GM21619 (cell line): ENCODE measurements around the gene C9orf72.
A peak's percentile ranks its signal among the peaks of the same experiment; 100 is the strongest.
"Not testable (repeated sequence)": the region's sequence is repeated elsewhere in the genome, so short reads cannot be mapped to it uniquely, and the experiment has no call there.

Experiments
- ATAC-seq: cut with Tn5 transposase; IDR thresholded peaks from one replicate; pipeline ENCODE4 v1.9.1; 2021; ENCODE audit not compliant: unreplicated experiment

C9orf72 gene

DNA sequence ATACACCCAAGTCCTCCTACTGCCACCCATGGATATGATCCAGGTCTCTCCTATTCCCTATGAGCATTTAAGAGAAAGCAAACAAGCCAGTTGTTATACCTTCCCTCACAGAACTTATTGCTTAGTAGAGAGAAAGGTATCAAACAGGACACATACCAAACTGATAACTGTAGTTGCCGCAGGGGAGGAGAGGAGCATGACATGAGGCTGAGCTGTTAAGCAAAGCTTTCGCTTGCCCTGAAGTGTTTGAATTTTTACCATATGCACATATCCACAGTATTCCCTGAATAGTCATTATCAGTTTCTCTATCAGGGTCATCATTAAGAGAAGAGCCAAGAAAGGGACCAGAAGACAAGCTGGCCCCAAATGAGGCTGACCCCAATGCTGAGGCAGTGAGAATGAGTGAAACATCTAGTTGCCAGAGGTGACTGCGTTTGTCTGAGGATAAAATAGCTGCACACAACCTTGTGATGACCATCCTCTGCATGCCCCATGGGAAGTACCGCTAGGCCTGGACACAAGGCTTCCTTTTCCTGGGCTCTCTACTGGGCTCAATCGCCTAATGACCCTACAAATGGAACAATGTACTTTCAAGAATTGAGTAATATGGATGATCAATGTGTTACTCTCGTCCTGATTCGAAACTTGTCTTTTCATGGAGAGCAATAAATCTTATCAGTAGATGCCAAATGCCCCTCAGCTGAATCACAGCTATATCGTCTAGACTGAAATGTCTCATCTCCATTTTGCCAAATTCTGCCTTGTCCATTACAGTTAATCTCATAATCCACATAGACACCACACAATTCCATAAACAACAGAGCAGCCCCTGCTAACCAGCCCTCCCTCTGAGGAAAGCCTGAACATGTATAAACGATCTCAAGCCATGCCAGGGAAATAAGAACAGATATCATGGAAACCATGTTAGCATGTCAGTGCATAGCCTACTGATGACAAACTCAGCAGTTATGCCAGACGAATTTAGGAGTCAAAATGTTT is 53.5 kb downstream of the C9orf72 start:
- no peak for ATAC-seq

DNA sequence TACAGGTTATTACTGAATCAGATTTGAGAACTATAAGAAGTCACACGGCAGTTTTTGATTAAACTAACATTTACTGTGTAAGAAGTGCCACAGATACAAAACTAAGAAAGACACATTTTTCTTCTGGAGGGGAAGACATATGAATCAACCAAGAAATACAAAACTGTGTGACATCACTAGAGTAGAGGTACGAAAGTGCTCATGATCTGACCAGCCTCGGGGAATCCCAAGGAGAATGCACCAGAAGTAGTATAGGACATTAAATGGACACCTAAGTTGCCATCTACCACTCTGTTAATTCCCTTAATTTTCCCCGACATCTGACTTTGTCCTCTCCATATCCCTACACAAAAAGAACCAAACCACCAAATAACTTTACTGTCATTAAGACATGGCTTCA is 54.5 kb downstream of the C9orf72 start:
- no peak for ATAC-seq

DNA sequence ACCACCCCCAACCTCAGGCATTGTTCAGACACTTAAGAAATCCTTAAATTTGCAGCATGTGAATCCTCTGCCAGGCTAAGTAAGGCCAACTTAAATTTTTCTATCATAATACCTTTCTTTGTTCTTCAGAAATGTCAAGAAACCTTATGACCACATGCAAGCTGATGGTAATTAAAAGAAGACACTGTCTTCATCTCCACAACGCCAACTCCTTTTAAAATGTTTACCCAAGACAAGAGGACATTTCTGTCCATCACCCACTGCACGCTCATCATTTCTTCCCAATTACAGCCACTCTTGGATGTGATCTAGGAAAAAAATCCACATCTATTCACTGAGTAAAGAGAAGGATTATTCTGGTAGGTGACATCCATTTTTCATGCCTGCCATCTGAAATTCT is 55.3 kb downstream of the C9orf72 start:
- no peak for ATAC-seq

DNA sequence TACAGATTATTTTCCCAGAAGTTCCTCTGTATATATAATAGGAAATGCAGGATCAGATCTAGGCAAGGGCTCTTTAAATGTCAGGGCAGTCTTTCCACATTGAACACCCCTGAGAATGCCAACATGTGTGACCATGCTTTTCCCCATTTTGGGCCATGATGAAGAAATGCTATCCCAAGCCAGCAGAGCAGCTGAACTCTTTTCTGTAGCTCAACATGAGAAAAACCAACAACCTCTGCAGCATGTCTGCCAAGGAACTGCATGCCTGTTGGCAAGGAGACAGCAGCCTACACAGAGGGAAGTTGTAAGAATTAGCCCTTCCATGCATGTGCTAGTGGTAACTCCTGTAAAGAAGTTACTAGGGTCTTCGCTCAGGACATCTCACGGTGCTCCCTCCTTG is 58.7 kb downstream of the C9orf72 start:
- ATAC-seq, result no peak

DNA sequence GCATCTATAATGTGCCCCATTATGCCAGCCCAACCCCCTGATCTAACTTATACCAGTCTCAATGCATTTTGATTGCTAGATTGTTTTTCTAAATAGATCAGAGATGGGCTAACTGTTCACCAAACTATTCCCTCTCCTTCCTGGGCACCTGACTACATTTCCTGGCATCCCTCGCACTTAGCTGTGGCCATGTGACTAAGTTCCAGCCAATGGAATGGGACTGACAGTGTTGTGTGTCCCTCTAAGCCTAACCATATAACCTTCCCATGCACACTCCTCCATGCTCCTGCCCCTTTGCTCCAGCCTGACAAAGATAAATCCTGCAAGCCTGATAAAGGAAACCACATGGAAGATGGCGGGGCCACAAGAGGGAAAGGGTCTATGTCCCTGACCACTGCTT is 61.5 kb downstream of the C9orf72 start:
- ATAC-seq, result no peak

DNA sequence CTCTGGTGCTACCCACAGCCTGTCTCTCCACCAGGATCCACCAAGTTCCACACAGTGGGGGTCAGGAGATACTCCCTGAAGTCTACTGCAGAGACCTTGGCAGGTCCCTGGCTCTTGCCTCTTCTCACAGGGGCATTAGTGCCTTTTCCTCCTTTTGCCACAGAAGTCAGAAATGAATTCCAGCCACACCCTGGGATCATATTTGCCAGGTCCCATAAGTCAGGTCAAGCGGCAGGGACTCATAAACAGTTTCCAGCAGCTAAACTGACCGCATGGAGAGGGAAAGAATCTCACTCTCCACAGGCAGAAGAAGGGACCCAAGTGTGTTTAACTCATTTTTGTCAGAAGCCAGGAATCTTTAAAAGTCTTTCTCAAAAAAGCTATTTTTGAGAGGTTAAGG is 62.5 kb downstream of the C9orf72 start:
- no peak for ATAC-seq

DNA sequence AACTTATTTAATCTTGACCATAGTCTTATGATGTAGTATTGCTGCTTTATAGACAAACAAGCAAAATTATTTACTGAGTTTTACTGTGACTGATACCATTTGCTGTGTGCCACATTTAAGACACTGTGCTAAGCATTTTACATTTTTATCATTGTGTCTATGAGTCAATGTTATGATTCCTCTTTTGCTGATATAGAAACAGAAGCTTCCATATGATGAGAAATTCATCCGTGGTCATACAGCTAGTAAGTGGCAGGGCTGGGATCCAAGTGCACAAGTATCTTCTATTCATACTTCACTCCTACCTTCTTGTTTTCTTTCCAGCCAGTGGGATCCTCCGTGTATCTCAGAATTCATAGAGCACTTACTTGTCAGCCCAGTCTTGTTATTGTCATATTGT is 66.3 kb downstream of the C9orf72 start:
- ATAC-seq, result no peak

DNA sequence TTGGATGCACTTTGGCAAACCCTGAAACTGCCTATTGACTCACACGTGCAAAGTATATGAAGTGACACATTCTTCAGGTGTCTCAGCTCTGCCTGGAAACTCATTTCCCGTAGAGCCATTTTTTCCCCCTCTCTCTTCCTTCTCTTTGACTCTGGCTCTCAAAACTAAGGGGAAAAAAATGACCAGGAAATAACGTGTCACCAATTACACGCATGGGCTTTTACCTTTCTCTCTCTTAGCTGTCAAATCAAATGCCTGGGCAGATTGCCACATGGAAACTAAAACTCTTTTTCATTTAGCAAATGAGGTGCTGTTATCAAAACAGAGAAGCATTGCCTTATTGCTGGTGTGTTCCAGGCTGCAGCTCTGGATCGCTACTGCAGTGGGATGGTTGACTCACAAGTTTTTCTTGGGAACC is 67.5 kb downstream of the C9orf72 start:
- ATAC-seq, result no peak

DNA sequence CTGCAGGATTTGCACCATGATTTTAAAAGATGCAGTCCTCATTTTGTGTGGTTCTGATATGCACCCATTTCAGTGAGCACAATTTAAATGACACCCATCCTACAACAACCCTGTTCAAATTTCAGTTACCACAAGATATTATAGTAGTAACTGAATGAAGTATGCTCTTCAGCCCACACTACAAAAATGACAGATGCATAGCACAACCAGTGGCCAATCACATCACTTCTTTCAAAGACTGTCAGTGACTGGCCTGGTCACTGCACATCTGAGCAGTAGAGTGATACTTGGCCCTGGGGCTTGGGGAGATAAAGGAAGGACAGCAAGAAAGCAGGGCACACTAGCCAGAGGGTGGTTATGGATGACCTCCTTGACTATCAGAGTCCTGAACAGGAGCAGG is 69.0 kb downstream of the C9orf72 start:
- ATAC-seq, result no peak

DNA sequence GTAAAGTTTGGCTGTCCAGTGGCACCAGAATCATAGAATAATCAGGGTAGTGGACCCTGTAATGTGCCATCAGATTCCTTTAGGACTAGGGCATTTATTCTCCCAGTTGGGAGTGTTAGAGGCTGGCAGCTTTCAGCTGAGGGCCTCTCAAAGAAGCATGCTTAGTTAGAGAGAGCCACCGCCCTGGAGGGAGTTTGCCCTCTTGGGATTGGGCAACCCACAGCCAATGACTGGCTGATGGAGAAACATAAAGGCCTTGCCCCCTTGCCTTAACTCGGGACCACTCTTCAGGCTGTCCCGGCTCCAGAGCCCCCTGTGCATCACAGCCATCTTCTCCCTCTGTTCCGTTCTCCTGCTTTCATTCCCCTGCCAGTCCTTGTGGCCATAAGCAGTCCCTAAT is 69.7 kb downstream of the C9orf72 start:
- ATAC-seq, result no peak

DNA sequence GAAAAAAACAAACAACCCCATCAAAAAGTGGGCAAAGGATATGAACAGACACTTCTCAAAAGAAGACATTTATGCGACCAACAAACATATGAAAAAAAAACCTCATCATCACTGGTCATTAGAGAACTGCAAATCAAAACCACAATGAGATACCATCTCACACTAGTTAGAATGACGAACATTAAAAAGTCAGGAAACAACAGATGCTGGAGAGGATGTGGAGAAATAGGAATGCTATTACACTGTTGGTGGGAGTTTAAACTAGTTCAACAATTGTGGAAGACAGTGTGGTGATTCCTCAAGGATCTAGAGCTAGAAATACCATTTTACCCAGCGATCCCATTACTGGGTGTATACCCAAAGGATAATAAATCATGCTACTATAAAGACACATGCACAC is 72.4 kb downstream of the C9orf72 start:
- ATAC-seq, result not testable (repeated sequence)

DNA sequence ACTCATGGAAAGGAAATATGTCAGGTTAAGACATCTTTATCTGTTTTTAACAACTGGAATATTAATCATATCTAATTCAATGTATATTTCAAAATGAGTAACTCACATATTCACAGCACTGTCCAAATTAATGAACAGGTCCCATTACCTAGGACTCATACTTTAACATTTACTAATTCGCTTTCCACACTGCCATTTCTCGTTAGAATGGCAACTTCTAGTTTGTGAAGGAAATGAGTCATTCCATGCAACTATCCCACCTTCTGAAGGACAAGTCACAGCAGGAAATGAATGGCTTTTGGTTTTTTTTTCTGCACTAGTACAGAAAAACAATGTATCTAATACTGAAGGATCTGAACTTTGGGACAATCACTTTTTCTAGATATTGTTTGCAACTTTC is 73.8 kb downstream of the C9orf72 start:
- peak; percentile 68 for ATAC-seq

DNA sequence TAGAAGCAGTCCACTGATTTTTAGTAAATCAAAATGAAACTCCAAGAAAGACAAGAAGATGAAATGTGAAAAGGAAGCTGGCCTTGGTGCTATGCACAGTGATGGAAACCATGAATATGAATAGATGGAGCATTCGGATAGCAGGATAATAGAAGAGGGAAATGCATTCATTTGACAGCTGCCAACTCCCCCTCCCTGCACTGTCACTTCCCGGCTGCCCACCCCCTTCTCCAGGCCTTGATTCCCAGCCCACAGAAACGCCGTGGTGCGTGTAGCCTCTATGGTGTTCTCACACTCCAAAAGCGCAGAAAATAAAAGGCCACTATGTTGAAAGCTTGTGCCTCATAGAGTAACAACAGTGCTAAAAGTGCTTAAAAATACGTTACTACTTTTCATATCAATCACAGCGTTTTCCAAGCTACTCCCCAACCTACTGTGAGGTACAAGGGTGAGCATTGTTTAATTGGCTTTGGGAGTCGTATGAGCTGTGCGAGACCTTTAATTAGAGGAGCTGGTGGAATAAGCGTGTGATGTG is 75.3 kb downstream of the C9orf72 start:
- ATAC-seq, result no peak
